ENCODE data around the gene TAF1D.
"Not testable (repeated sequence)": the region's sequence is repeated elsewhere in the genome, so short reads cannot be mapped to it uniquely, and the experiment has no call there.

Gene TAF1D

GRCh38 chr11:93747122-93747521 is 5.8 kb upstream of the TAF1D start:
- no peak for TF ChIP-seq SUZ12 (IDR thresholded peaks at IDR 0.05; ENCODE audit: extremely low read depth, insufficient read depth, insufficient read length)
- TF ChIP-seq ZNF274 (IDR thresholded peaks at IDR 0.05; ENCODE audit: low read depth, low read length), result no peak
- no peaks in the 10 kb centered on the region for H3K4me1 ChIP-seq (ENCODE audit: insufficient read depth, insufficient read length)
- no peak overlapping the region for H3K4me3 ChIP-seq (ENCODE audit: insufficient read length, low read depth)
- no peaks in the 10 kb centered on the region for H3K9me3 ChIP-seq (ENCODE audit: insufficient read depth, low read length)
- DNase-seq (ENCODE audit: low read depth, low spot score), result no peak
- peaks cover 8% of the 10 kb centered on the region for H3K36me3 ChIP-seq (ENCODE audit: insufficient read depth, insufficient read length, low read length)
- H3K27me3 ChIP-seq (ENCODE audit: insufficient read depth, insufficient read length), result no peaks in the 10 kb centered on the region
- no peak overlapping the region for H3K9ac ChIP-seq (ENCODE audit: insufficient read length, low read depth)

- H3K9ac ChIP-seq (ENCODE audit: insufficient read length, low read depth), result no peak overlapping the region
- H3K4me3 ChIP-seq (ENCODE audit: insufficient read length, low read depth), result no peak overlapping the region
- no peak for DNase-seq (ENCODE audit: low read depth, low spot score)
- H3K4me1 ChIP-seq (ENCODE audit: insufficient read depth, insufficient read length), result no peaks in the 10 kb centered on the region
- H3K9me3 ChIP-seq (ENCODE audit: insufficient read depth, low read length), result no peaks in the 10 kb centered on the region
- TF ChIP-seq SUZ12 (IDR thresholded peaks at IDR 0.05; ENCODE audit: extremely low read depth, insufficient read depth, insufficient read length), result no peak
- no peak for TF ChIP-seq YY1 (IDR thresholded peaks at IDR 0.05; ENCODE audit: insufficient read depth, insufficient read length)
- TF ChIP-seq ZNF274 (IDR thresholded peaks at IDR 0.05; ENCODE audit: low read depth, low read length), result no peak
- no peaks in the 10 kb centered on the region for H3K27me3 ChIP-seq (ENCODE audit: insufficient read depth, insufficient read length)
- peaks cover 8% of the 10 kb centered on the region for H3K36me3 ChIP-seq (ENCODE audit: insufficient read depth, insufficient read length, low read length)
Observed at GRCh38 chr11:93746101-93746500, 4.8 kb upstream of the TAF1D start.

- H3K9ac ChIP-seq (ENCODE audit: insufficient read length, low read depth); H3K4me3 ChIP-seq (ENCODE audit: insufficient read length, low read depth); H3K4me1 ChIP-seq (ENCODE audit: insufficient read depth, insufficient read length); H3K9me3 ChIP-seq (ENCODE audit: insufficient read depth, low read length); DNase-seq (ENCODE audit: low read depth, low spot score); H3K27me3 ChIP-seq (ENCODE audit: insufficient read depth, insufficient read length): not testable (repeated sequence)
- H3K36me3 ChIP-seq (ENCODE audit: insufficient read depth, insufficient read length, low read length), result peaks cover 16% of the 10 kb centered on the region
Observed at GRCh38 chr11:93745005-93745755, 3.9 kb upstream of the TAF1D start.

GRCh38 chr11:93744669-93745004 is 3.3 kb upstream of the TAF1D start:
- Histone ChIP-seq H3K27me3 (ENCODE audit: insufficient read depth, insufficient read length) (no peaks in the 10 kb centered on the region), H3K9ac (ENCODE audit: insufficient read length, low read depth) (no peak overlapping the region), H3K36me3 (ENCODE audit: insufficient read depth, insufficient read length, low read length) (peaks cover 22% of the 10 kb centered on the region), H3K9me3 (ENCODE audit: insufficient read depth, low read length) (no peaks in the 10 kb centered on the region), H3K4me3 (ENCODE audit: insufficient read length, low read depth) (no peak overlapping the region), H3K4me1 (ENCODE audit: insufficient read depth, insufficient read length) (no peaks in the 10 kb centered on the region)
- no peak for DNase-seq (ENCODE audit: low read depth, low spot score)
- TF ChIP-seq YY1 (IDR thresholded peaks at IDR 0.05; ENCODE audit: insufficient read depth, insufficient read length), result no peak
- TF ChIP-seq ZNF274 (IDR thresholded peaks at IDR 0.05; ENCODE audit: low read depth, low read length), result no peak
- TF ChIP-seq SUZ12 (IDR thresholded peaks at IDR 0.05; ENCODE audit: extremely low read depth, insufficient read depth, insufficient read length), result no peak

GRCh38 chr11:93743291-93743690 is 2.0 kb upstream of the TAF1D start:
- TF ChIP-seq YY1 (IDR thresholded peaks at IDR 0.05; ENCODE audit: insufficient read depth, insufficient read length) (no peak), SUZ12 (IDR thresholded peaks at IDR 0.05; ENCODE audit: extremely low read depth, insufficient read depth, insufficient read length) (no peak), ZNF274 (IDR thresholded peaks at IDR 0.05; ENCODE audit: low read depth, low read length) (no peak)
- DNase-seq (ENCODE audit: low read depth, low spot score), result no peak

GRCh38 chr11:93741882-93742226 is 559 bp upstream of the TAF1D start:
- DNase-seq (ENCODE audit: low read depth, low spot score), result no peak
- Histone ChIP-seq H3K9ac (ENCODE audit: insufficient read length, low read depth) (peak overlapping the region; percentile 83), H3K9me3 (ENCODE audit: insufficient read depth, low read length) (no peaks in the 10 kb centered on the region), H3K4me1 (ENCODE audit: insufficient read depth, insufficient read length) (no peaks in the 10 kb centered on the region), H3K4me3 (ENCODE audit: insufficient read length, low read depth) (peak overlapping the region; percentile 97), H3K27me3 (ENCODE audit: insufficient read depth, insufficient read length) (no peaks in the 10 kb centered on the region), H3K36me3 (ENCODE audit: insufficient read depth, insufficient read length, low read length) (peaks cover 49% of the 10 kb centered on the region)
- TF ChIP-seq YY1 (IDR thresholded peaks at IDR 0.05; ENCODE audit: insufficient read depth, insufficient read length) (no peak), SUZ12 (IDR thresholded peaks at IDR 0.05; ENCODE audit: extremely low read depth, insufficient read depth, insufficient read length) (no peak), ZNF274 (IDR thresholded peaks at IDR 0.05; ENCODE audit: low read depth, low read length) (no peak)

More at GRCh38 chr11:93743291-93743690, 2.0 kb upstream of the TAF1D start:
- H3K36me3 ChIP-seq (ENCODE audit: insufficient read depth, insufficient read length, low read length), result peaks cover 34% of the 10 kb centered on the region
- H3K4me3 ChIP-seq (ENCODE audit: insufficient read length, low read depth), result no peak overlapping the region
- H3K4me1 ChIP-seq (ENCODE audit: insufficient read depth, insufficient read length), result no peaks in the 10 kb centered on the region
- H3K9ac ChIP-seq (ENCODE audit: insufficient read length, low read depth), result no peak overlapping the region
- H3K27me3 ChIP-seq (ENCODE audit: insufficient read depth, insufficient read length), result no peaks in the 10 kb centered on the region
- no peaks in the 10 kb centered on the region for H3K9me3 ChIP-seq (ENCODE audit: insufficient read depth, low read length)

- Histone ChIP-seq H3K4me1 (ENCODE audit: insufficient read depth, insufficient read length) (no peaks in the 10 kb centered on the region), H3K9ac (ENCODE audit: insufficient read length, low read depth) (peak overlapping the region; percentile 98), H3K9me3 (ENCODE audit: insufficient read depth, low read length) (no peaks in the 10 kb centered on the region), H3K36me3 (ENCODE audit: insufficient read depth, insufficient read length, low read length) (peaks cover 60% of the 10 kb centered on the region), H3K27me3 (ENCODE audit: insufficient read depth, insufficient read length) (no peaks in the 10 kb centered on the region), H3K4me3 (ENCODE audit: insufficient read length, low read depth) (peak overlapping the region; percentile 97)
- no peak for TF ChIP-seq ZNF274 (IDR thresholded peaks at IDR 0.05; ENCODE audit: low read depth, low read length)
- TF ChIP-seq SUZ12 (IDR thresholded peaks at IDR 0.05; ENCODE audit: extremely low read depth, insufficient read depth, insufficient read length), result no peak
- no peak for TF ChIP-seq YY1 (IDR thresholded peaks at IDR 0.05; ENCODE audit: insufficient read depth, insufficient read length)
- no peak for DNase-seq (ENCODE audit: low read depth, low spot score)
Observed at GRCh38 chr11:93740730-93741093, 583 bp downstream of the TAF1D start.
